ENCODE measurements around the gene UBL4A.

GRCh38 chrX:154470914-154471568 is 15.4 kb downstream of the UBL4A start:
- TF ChIP-seq EZH2 (IDR thresholded peaks at IDR 0.05; ENCODE audit: borderline replicate concordance, low read length): no peak
- no peak for TF ChIP-seq CTCF (conservative IDR thresholded peaks at IDR 0.05 in 1 of 2, IDR thresholded peaks at IDR 0.05 in 1 of 2; ENCODE audit: extremely low read depth in 1 of 2, insufficient read depth in 1 of 2, low read depth in 1 of 2, low read length in 2 of 2)

All from mammary epithelial cell (primary cell).